ENCODE data around the gene AKNA. TPM values are rescaled to one million over a fixed set of nuclear protein-coding genes. Genes with fewer than 3 reads are reported as not detected.

The AKNA gene
- total RNA-seq, 1 donor from 2014 or later, result 14.0 TPM

GRCh38 chr9:114383521-114384231, 4.1 kb downstream of the AKNA start:
- no peaks in the 10 kb centered on the region for H3K9me3 Mint-ChIP-seq
- DNase-seq (ENCODE audit: extremely low spot score, unreplicated experiment), result no peak
- H3K27ac Mint-ChIP-seq, result peak overlapping the region; percentile 11
- peaks cover 40% of the 10 kb centered on the region for H3K4me1 Mint-ChIP-seq (ENCODE audit: unreplicated experiment)
- peaks cover 5% of the 10 kb centered on the region for H3K36me3 Mint-ChIP-seq
- TF ChIP-seq, protein P1, sequence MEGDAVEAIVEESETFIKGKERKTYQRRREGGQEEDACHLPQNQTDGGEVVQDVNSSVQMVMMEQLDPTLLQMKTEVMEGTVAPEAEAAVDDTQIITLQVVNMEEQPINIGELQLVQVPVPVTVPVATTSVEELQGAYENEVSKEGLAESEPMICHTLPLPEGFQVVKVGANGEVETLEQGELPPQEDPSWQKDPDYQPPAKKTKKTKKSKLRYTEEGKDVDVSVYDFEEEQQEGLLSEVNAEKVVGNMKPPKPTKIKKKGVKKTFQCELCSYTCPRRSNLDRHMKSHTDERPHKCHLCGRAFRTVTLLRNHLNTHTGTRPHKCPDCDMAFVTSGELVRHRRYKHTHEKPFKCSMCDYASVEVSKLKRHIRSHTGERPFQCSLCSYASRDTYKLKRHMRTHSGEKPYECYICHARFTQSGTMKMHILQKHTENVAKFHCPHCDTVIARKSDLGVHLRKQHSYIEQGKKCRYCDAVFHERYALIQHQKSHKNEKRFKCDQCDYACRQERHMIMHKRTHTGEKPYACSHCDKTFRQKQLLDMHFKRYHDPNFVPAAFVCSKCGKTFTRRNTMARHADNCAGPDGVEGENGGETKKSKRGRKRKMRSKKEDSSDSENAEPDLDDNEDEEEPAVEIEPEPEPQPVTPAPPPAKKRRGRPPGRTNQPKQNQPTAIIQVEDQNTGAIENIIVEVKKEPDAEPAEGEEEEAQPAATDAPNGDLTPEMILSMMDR (conservative IDR thresholded peaks at IDR 0.05), result no peak
- H3K27me3 Mint-ChIP-seq, result no peaks in the 10 kb centered on the region
- H3K4me3 Mint-ChIP-seq, result no peak overlapping the region

DNA sequence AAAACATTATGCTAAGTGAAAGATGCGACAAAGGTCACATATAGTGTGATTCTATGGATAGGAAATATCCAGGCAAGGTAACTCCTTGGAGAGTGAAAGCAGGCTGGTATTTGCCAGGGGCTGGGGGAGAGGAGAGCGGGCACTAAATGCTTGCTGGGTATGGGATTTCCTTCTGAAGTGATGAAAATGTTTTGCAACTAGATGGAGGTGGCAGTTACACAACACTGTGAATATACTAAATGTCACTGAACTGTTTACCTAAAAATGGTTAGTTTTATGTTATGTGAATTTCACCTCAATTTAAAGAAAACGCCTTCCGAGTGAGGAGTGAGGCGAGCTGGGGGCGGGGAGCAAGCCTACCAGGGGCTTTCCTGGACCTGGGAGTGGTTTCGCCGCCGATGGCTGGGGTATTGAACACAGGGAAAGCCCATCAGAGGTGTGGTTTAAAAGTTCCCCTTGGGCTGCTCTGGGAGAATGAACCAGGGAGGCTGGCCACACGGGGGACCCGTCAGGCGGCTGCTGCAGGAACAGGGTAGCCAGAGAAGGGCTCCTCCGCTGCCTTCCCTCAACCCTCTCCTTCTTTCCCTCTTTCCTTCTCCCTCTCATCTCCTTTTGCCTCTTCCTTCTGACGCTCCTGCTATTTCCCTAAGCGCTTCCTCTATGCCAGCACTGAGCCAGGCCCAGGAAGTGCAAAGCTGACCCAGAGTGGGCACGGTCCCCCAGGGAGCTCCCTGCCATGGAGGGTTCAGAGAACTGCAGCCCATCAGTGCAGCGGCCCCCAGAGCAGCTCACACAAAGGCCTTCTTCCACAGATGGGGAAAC, 4.9 kb downstream of the AKNA start:
- TF ChIP-seq, protein P1 (conservative IDR thresholded peaks at IDR 0.05), result peak; percentile 39
- H3K27ac Mint-ChIP-seq, result no peak overlapping the region
- DNase-seq (ENCODE audit: extremely low spot score, unreplicated experiment), result no peak
- H3K4me3 Mint-ChIP-seq, result no peak overlapping the region
- H3K4me1 Mint-ChIP-seq (ENCODE audit: unreplicated experiment), result peaks cover 34% of the 10 kb centered on the region
- no peaks in the 10 kb centered on the region for H3K9me3 Mint-ChIP-seq
- H3K27me3 Mint-ChIP-seq, result no peaks in the 10 kb centered on the region
- H3K36me3 Mint-ChIP-seq, result peaks cover 11% of the 10 kb centered on the region

GRCh38 chr9:114378883-114379282, 8.9 kb downstream of the AKNA start:
- Mint-ChIP-seq H3K36me3 (peaks cover 15% of the 10 kb centered on the region), H3K4me3 (no peak overlapping the region), H3K9me3 (no peaks in the 10 kb centered on the region), H3K27me3 (no peaks in the 10 kb centered on the region), H3K4me1 (ENCODE audit: unreplicated experiment) (peaks cover 15% of the 10 kb centered on the region), H3K27ac (no peak overlapping the region)
- no peak for DNase-seq (ENCODE audit: extremely low spot score, unreplicated experiment)
- TF ChIP-seq, protein P1 (conservative IDR thresholded peaks at IDR 0.05), result no peak

DNA sequence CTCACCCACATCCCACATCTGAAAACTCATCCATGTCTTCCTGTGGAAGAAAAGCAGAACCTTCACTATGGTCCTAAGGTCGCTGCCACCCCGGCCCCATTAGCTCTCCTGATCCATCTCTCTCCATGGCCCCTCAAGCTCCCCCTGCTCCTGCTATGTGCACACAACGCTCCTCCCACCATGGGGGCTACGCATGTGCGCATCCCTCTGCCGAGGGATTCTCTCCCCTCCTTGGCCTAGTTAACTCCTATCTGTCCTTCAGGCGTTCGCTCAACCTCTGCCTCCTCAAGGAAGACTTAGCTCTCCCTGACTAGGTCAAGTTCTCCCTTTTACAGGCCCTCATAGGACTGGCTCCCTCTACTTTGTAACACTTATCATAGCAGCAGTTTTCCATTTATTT, 9.8 kb downstream of the AKNA start:
- TF ChIP-seq, protein P1 (conservative IDR thresholded peaks at IDR 0.05), result no peak
- H3K36me3 Mint-ChIP-seq, result peaks cover 15% of the 10 kb centered on the region
- H3K27me3 Mint-ChIP-seq, result no peaks in the 10 kb centered on the region
- H3K4me1 Mint-ChIP-seq (ENCODE audit: unreplicated experiment), result peaks cover 7% of the 10 kb centered on the region
- H3K9me3 Mint-ChIP-seq, result no peaks in the 10 kb centered on the region
- no peak overlapping the region for H3K4me3 Mint-ChIP-seq
- no peak overlapping the region for H3K27ac Mint-ChIP-seq
- DNase-seq (ENCODE audit: extremely low spot score, unreplicated experiment), result no peak

DNA sequence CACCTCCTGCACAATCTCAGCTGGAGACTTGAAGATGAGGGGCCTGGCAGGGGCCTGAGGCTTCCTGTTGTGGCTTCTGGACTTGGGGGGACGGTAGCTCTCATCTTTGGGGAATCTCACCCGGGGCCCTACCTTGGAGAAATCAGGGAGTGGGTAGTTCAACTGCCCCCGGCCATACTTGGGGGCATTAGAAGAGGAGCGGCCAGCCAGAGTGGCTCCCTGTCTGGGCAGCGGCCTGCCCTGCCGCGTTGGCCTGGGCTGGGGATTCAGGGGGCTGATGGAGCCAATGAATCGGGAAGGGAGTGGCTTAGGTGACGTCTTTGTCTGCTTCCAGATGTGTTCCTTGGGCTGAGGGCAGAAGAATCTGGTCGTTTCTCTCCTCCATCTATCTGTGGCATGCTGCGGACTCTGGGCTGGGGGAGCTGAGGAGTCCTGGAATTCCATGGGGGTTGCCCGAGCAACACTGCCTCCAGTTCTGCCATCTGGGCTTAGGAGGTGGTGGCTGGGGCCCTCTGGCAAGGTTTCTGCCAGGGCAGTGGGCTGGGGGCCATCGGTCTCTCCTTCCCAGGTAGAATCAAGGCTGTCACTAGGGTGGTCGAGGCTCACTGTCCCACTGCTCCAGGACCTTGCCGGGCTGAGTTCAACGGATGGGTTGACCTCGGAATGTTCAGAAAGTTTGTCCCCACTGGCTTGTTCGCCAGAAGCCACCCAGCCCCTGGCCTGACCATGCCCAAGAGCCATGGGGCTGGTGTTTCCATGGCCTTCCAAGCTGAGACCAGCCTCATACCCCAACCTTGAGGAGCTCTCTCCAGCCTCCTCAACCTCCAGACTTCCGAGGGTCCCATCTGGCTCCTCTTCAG, 11.0 kb downstream of the AKNA start:
- TF ChIP-seq, protein P1 (conservative IDR thresholded peaks at IDR 0.05), result no peak
- H3K27ac Mint-ChIP-seq, result no peak overlapping the region
- H3K4me1 Mint-ChIP-seq (ENCODE audit: unreplicated experiment), result no peaks in the 10 kb centered on the region
- no peak for DNase-seq (ENCODE audit: extremely low spot score, unreplicated experiment)
- no peaks in the 10 kb centered on the region for H3K9me3 Mint-ChIP-seq
- no peak overlapping the region for H3K4me3 Mint-ChIP-seq
- H3K27me3 Mint-ChIP-seq, result no peaks in the 10 kb centered on the region
- peaks cover 15% of the 10 kb centered on the region for H3K36me3 Mint-ChIP-seq

Measured in type B pancreatic cell (in vitro differentiated cells).